Skin epidermis (tissue), 12 donors: Measurements from ENCODE around the gene FBXO34.
"Not testable (repeated sequence)": the region's sequence is repeated elsewhere in the genome, so short reads cannot be mapped to it uniquely, and the experiment has no call there.

Experiments used
- H3K27ac ChIP-seq, 21 experiments: fragments of 200-600 bp; sonication (generic) in 11 of 21; one replicate each; pipeline ENCODE4 v1.5.0; 2020; ENCODE audit warnings: mild to moderate bottlenecking in 3 of 21, inconsistent platforms in 2 of 21, moderate library complexity in 2 of 21
- H3K4me3 ChIP-seq, 7 experiments: fragments of 200-600 bp; sonication (generic) in 2 of 7; one replicate each; pipeline ENCODE4 v1.5.0; 2020; ENCODE audit warnings: inconsistent platforms in 2 of 7, mild to moderate bottlenecking in 2 of 7, moderate library complexity in 1 of 7

FBXO34 gene

GRCh38 chr14:55336162-55336561 is 64.9 kb downstream of the FBXO34 start:
- H3K27ac ChIP-seq: peak overlapping the region in 2 of 21 experiments; percentile 30 to 66
- H3K4me3 ChIP-seq: no peak overlapping the region

- peak overlapping the region in 1 of 21 experiments; percentile 66 for H3K27ac ChIP-seq
Observed at GRCh38 chr14:55336691-55337090, 65.5 kb downstream of the FBXO34 start.

DNA sequence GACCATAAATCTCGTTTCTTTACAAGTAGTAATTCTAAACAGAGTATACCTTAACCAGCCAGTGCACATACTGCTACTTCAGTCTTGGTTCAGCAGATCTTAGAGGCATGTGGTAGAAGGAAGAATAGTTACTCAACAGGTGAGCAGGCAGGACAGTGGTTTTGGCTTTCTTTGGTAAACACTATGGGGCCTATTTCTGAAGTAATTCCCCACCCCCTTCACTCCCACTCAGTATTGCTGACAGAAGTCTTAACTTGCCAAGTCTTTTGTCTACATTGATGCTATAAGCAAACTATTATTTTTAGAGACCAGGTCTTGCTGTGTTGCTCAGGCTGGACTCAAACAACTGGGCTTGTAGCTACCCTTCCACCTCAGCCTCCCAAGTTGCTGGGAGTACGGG is 68.5 kb downstream of the FBXO34 start:
- H3K4me3 ChIP-seq: no peak overlapping the region
- peak overlapping the region in 2 of 21 experiments; percentile 49 to 51 for H3K27ac ChIP-seq

More at GRCh38 chr14:55336691-55337090, 65.5 kb downstream of the FBXO34 start:
- H3K4me3 ChIP-seq: no peak overlapping the region

- Histone ChIP-seq H3K27ac (no peak overlapping the region), H3K4me3 (no peak overlapping the region)
Observed at GRCh38 chr14:55340482-55340881, 69.3 kb downstream of the FBXO34 start.

DNA sequence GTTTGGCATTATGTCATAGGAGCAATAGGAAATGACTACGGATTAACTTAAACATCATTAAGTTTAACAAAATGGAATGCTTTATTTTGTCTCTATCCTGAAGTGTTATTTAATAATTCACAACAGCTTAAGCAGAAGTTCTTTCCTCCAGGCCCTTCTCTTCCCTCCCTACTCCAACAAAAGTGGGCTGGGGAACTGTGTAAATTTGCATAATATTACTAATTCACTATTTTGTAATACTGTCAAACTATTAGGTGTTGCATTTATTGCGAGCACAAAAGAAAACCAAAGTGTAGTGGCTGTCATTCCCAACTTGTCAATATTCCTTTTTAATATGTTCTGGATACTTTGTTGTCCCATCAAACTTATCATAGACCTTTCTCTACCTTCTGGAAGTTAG is 70.6 kb downstream of the FBXO34 start:
- Histone ChIP-seq H3K27ac (no peak overlapping the region), H3K4me3 (no peak overlapping the region)

- not testable (repeated sequence) for H3K27ac ChIP-seq
Observed at GRCh38 chr14:55344582-55345163, 73.5 kb downstream of the FBXO34 start.

GRCh38 chr14:55347040-55347439 is 75.8 kb downstream of the FBXO34 start:
- no peak overlapping the region for H3K27ac ChIP-seq
- no peak overlapping the region for H3K4me3 ChIP-seq

More at GRCh38 chr14:55344582-55345163, 73.5 kb downstream of the FBXO34 start:
- not testable (repeated sequence) for H3K4me3 ChIP-seq

DNA sequence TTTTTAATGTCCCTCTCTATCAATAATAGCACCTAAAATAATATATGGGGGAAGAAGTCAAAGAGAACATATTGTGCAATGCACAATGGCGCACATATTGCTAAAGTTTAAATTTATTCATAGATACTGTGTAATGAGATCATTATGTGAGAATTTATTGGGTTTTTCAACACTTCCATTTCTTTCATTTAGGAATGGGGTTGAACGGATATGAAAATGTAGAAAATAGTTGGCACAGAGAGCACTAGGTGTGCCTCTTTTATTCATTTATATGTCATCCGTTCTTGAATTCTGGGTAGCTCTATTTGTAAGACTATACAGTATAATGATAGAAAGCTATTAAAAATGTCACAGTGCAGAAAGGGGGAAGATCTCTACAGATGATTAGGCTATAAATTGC is 76.5 kb downstream of the FBXO34 start:
- H3K27ac ChIP-seq: no peak overlapping the region
- no peak overlapping the region for H3K4me3 ChIP-seq

DNA sequence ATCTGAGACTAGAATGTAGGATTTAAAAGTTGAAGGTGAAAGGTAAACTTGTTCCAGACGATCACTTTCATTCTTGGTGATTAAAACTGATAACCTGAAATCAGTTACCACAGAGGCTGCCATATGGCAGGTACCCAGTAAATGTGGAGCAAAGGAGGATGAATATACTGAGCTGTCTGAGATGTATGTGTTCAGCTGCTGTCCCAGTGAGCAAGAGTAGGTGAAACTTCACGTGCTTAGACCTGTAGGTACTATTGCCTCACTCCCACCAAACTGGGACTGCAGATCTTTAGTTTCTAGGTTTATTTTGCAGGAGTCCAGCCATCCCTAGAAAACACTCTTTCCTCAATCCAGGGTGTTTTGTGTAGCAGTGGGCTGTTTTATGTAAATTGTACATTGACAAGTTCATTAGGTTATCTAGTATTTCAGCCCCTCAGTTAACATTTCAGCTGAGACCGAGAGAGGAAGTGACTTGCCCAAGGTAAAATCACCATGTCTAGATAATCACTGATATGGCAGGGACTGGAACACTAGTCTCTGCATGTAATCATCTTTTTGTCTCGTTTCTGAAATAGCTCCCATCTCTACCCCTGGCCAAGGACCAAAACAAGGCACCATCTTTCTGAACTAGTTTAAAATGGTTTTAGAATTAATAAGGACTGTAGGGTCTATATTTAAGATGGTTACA is 77.7 kb downstream of the FBXO34 start:
- H3K27ac ChIP-seq: peak overlapping the region in 1 of 21 experiments; percentile 46
- no peak overlapping the region for H3K4me3 ChIP-seq

GRCh38 chr14:55349565-55349964 is 78.3 kb downstream of the FBXO34 start:
- Histone ChIP-seq H3K4me3 (no peak overlapping the region), H3K27ac (no peak overlapping the region)

- no peak overlapping the region for H3K4me3 ChIP-seq
- H3K27ac ChIP-seq: no peak overlapping the region
Observed at GRCh38 chr14:55350461-55350860, 79.2 kb downstream of the FBXO34 start.

- no peak overlapping the region for H3K4me3 ChIP-seq
- H3K27ac ChIP-seq: no peak overlapping the region
Observed at GRCh38 chr14:55351111-55351510, 79.9 kb downstream of the FBXO34 start.

DNA sequence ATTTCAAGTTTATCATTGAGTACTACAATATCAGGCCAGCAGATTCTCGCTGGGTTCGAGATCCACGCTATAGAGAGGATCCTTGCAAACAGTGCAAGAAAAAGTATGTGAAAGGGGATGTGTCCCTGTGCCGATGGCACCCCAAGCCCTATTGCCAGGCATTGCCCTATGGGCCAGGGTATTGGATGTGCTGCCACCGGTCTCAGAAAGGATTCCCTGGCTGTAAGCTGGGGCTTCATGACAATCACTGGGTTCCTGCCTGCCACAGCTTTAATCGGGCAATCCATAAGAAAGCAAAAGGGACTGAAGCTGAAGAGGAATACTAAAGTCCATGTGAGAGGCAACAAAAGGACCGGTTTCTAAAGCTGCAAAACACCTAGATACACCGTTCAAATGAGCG is 81.0 kb downstream of the FBXO34 start:
- Histone ChIP-seq H3K4me3 (no peak overlapping the region), H3K27ac (no peak overlapping the region)

- H3K4me3 ChIP-seq: no peak overlapping the region
- peak overlapping the region in 3 of 21 experiments; percentile 22 to 55 (median 52) for H3K27ac ChIP-seq
Observed at GRCh38 chr14:55353686-55354467, 82.7 kb downstream of the FBXO34 start.

DNA sequence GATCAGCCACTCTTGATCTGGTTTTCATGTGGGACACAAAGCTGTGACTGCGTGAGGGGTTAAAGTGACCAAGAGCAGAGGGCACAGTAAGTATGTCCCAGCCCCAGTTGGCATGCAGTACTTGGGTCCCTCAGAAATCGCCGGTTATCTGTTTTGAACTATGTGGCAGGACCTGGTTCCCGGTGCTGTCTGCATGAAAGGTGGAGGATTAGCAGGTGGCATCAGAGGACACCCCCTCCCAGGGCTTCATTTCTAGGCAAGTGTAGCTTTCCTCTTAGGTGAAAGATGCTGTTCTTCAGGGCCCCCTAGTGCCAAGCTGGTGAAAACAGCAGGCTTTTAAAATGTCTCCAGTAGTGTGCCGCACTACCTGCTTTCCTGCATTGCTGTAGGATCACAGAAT is 83.3 kb downstream of the FBXO34 start:
- peak overlapping the region in 2 of 21 experiments; percentile 37 to 55 for H3K27ac ChIP-seq
- H3K4me3 ChIP-seq: no peak overlapping the region

GRCh38 chr14:55355922-55356321 is 84.7 kb downstream of the FBXO34 start:
- H3K4me3 ChIP-seq: no peak overlapping the region
- H3K27ac ChIP-seq: no peak overlapping the region

- Histone ChIP-seq H3K4me3 (no peak overlapping the region), H3K27ac (no peak overlapping the region)
Observed at GRCh38 chr14:55356913-55357312, 85.7 kb downstream of the FBXO34 start.

DNA sequence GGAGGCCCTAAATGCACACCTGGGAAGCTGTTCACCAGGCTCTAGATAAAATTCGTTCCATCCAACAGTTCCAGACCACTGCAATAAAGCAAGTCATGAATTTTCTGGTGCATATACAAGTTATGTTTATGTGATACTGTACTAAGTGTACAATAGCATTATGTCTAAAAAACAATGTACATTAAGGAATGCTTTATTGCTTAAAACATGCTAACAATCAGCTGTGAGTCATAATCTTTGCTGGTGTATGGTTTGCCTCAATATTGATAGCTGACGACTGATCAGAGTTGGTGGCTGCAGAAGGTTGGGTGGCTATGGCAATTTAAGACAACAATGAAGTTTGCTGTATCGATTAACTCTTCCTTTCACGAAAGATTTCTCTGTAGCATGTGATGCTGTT is 88.1 kb downstream of the FBXO34 start:
- Histone ChIP-seq H3K27ac (no peak overlapping the region), H3K4me3 (no peak overlapping the region)

GRCh38 chr14:55361190-55361589 is 90.0 kb downstream of the FBXO34 start:
- no peak overlapping the region for H3K4me3 ChIP-seq
- H3K27ac ChIP-seq: no peak overlapping the region

GRCh38 chr14:55366271-55366670 is 95.0 kb downstream of the FBXO34 start:
- peak overlapping the region in 1 of 21 experiments; percentile 4 for H3K27ac ChIP-seq
- no peak overlapping the region for H3K4me3 ChIP-seq
